ENCODE results near the gene ZC3H12C. TPM values are rescaled to one million over a fixed set of nuclear protein-coding genes. Genes with fewer than 3 reads are reported as not detected.
"Not testable (repeated sequence)": the region's sequence is repeated elsewhere in the genome, so short reads cannot be mapped to it uniquely, and the experiment has no call there.

ZC3H12C gene
- total RNA-seq, 2 donors from 2014 or later = 9.2 to 18.8 TPM

DNA sequence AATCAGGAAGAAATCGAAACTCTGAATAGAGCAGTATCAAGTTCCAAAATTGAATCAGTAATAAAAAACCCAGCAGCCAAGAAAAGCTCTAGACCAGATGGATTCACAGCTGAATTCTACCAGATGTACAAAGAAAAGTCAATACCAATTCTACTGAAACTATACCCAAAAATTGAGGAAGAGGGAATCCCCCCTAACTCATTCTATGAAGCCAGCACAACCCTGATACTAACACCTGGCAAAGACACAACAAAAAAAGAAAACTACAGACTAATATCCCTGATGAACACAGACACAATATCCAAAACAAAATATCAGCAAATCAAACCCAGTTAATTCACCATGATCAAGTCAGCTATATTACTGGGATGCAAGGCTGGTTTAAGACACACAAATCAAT, 97.7 kb downstream of the ZC3H12C start:
- no peak overlapping the region for H3K4me3 ChIP-seq
- no peaks in the 10 kb centered on the region for H3K9me3 ChIP-seq
- no peak for DNase-seq
- intact Hi-C loops (cut with DNase I) = loop anchor here (10.0 kb wide), 1 partner anchor 246 kb away; no protein-coding TSS in a partner anchor
- no peaks in the 10 kb centered on the region for H3K4me1 ChIP-seq
- no peak overlapping the region for H3K27ac ChIP-seq
- H3K36me3 ChIP-seq = no peaks in the 10 kb centered on the region
- TF ChIP-seq, protein P1, sequence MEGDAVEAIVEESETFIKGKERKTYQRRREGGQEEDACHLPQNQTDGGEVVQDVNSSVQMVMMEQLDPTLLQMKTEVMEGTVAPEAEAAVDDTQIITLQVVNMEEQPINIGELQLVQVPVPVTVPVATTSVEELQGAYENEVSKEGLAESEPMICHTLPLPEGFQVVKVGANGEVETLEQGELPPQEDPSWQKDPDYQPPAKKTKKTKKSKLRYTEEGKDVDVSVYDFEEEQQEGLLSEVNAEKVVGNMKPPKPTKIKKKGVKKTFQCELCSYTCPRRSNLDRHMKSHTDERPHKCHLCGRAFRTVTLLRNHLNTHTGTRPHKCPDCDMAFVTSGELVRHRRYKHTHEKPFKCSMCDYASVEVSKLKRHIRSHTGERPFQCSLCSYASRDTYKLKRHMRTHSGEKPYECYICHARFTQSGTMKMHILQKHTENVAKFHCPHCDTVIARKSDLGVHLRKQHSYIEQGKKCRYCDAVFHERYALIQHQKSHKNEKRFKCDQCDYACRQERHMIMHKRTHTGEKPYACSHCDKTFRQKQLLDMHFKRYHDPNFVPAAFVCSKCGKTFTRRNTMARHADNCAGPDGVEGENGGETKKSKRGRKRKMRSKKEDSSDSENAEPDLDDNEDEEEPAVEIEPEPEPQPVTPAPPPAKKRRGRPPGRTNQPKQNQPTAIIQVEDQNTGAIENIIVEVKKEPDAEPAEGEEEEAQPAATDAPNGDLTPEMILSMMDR (IDR thresholded peaks at IDR 0.05) = no peak
- no peak overlapping the region for H3K9ac ChIP-seq (ENCODE audit: low read depth in 2 of 2, low read length in 2 of 2)
- H3K27me3 ChIP-seq = no peaks in the 10 kb centered on the region

DNA sequence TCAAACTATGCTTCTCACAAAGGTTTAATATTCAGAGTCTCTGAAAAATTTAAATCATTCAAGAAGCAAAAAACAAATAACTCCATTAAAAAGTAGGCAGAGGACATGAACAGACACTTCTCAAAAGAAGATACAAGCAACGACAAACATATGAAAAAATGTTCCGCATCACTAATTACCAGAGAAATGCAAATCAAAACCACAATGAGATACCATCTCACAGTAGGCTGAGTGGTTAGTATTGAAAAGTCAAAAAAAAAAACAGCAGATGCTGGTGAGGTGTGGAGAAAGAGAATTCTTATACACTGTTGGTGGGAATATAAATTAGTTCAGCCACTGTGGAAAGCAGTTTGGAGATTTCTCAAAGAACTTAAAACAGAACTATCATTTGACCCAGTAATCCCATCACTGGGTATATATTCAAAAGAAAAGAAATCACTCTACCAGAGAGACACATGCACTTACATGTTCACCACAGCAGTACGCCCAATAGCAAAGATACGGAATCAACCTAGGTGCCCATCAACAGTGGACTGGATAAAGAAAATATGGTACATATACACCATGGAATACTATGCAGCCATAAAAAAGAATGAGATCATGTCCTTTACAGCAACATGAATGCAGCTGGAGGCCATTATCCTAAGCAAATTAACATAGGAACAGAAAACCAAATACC, 99.6 kb downstream of the ZC3H12C start:
- not testable (repeated sequence) for H3K27me3 ChIP-seq; H3K27ac ChIP-seq; H3K9ac ChIP-seq (ENCODE audit: low read depth in 2 of 2, low read length in 2 of 2); H3K4me3 ChIP-seq; DNase-seq; H3K9me3 ChIP-seq; H3K36me3 ChIP-seq; H3K4me1 ChIP-seq
- intact Hi-C loops (cut with DNase I) = loop anchor here (10.0 kb wide), 1 partner anchor 248 kb away; no protein-coding TSS in a partner anchor

DNA sequence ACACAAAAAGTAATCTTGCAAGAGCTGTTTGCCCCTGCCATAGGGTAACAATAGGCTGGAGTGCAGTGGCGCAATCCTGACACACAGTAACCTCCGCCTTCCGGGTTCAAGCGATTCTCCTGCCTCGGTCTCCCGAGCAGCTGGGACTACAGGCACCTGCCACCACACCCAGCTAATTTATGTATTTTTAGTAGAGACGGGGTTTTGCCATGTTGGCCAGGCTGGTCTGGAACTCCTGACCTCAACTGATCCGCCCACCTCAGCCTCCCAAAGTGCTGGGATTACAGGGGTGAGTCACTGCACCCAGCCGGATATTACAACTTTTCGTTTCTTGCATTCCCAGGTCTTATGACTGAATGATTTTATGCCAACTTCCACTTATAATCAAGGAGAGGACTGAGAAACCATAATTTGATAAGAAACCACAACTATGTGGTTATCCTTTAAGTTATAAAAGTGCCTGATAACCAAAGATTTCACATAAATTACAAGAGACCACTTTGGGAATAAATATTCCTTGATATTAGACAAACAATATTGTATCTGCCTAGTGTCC, 101.1 kb downstream of the ZC3H12C start:
- intact Hi-C loops (cut with DNase I) = loop anchor here (10.0 kb wide), 1 partner anchor 249 kb away; no protein-coding TSS in a partner anchor
- H3K9me3 ChIP-seq; H3K9ac ChIP-seq (ENCODE audit: low read depth in 2 of 2, low read length in 2 of 2); H3K27me3 ChIP-seq; H3K4me1 ChIP-seq; H3K27ac ChIP-seq; H3K36me3 ChIP-seq; H3K4me3 ChIP-seq: not testable (repeated sequence)
- peak; percentile 30 for DNase-seq

DNA sequence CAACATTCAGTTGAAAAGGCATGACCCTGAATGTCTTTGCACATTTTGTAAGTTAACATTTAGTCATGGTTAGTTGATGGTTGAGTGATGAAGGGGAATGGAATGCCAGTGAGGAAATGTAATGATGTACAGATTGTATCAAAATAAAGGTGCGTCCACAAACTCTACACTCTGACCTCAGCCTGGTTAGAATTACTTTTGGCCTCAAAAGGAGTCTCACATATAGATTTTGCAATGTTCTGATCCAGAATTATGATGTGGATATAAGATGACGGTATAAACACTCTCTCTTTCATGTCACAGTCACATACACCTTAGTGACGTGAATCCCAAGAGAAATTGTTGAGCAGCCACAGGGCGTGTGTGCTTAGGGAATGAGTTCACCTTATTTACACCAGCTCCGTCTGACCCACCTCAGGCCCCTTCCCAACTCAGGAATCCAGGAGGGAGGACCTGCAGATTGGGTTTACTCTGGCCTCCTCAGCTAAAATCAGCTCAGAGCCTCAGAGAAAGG, 103.1 kb downstream of the ZC3H12C start:
- Histone ChIP-seq H3K9ac (ENCODE audit: low read depth in 2 of 2, low read length in 2 of 2) (no peak overlapping the region), H3K4me1 (no peaks in the 10 kb centered on the region), H3K27me3 (no peaks in the 10 kb centered on the region), H3K9me3 (no peaks in the 10 kb centered on the region), H3K4me3 (no peak overlapping the region), H3K27ac (no peak overlapping the region), H3K36me3 (no peaks in the 10 kb centered on the region)
- no peak for DNase-seq
- intact Hi-C loops (cut with DNase I) = loop anchor here (2.0 to 10.0 kb wide), 2 partner anchors 237 to 251 kb away; no protein-coding TSS in a partner anchor
- TF ChIP-seq, protein P1 (IDR thresholded peaks at IDR 0.05) = no peak

DNA sequence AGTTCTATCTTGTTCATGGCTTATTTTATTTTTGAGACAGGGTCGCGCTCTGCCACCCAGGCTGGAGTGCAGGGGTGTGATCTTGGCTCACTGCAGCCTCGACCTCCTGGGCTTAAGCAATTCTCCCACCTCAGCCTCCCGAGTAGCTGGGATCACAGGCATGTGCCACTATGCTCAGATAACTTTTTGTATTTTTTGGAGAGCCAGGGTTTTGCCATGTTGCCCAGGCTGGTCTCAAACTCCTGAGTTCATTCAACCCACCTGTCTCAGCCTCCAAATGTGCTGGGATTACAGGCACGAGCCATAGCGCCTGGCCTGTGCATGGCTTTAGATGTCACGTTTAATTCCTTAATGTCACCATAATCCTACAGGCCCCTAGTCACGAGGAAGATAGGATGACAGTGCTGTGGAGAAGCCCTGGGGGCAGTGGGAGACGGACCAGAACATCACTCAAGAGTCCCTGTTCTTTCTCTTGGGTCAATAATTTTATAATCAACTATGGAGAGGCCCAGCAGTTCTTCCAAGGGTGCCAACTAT, 103.8 kb downstream of the ZC3H12C start:
- no peaks in the 10 kb centered on the region for H3K9me3 ChIP-seq
- TF ChIP-seq, protein P1 (IDR thresholded peaks at IDR 0.05) = no peak
- intact Hi-C loops (cut with DNase I) = loop anchor here (2.0 to 10.0 kb wide), 2 partner anchors 236 to 252 kb away; no protein-coding TSS in a partner anchor
- H3K36me3 ChIP-seq = no peaks in the 10 kb centered on the region
- no peak for DNase-seq
- H3K4me1 ChIP-seq = no peaks in the 10 kb centered on the region
- no peaks in the 10 kb centered on the region for H3K27me3 ChIP-seq
- no peak overlapping the region for H3K27ac ChIP-seq
- no peak overlapping the region for H3K4me3 ChIP-seq
- H3K9ac ChIP-seq (ENCODE audit: low read depth in 2 of 2, low read length in 2 of 2) = no peak overlapping the region

DNA sequence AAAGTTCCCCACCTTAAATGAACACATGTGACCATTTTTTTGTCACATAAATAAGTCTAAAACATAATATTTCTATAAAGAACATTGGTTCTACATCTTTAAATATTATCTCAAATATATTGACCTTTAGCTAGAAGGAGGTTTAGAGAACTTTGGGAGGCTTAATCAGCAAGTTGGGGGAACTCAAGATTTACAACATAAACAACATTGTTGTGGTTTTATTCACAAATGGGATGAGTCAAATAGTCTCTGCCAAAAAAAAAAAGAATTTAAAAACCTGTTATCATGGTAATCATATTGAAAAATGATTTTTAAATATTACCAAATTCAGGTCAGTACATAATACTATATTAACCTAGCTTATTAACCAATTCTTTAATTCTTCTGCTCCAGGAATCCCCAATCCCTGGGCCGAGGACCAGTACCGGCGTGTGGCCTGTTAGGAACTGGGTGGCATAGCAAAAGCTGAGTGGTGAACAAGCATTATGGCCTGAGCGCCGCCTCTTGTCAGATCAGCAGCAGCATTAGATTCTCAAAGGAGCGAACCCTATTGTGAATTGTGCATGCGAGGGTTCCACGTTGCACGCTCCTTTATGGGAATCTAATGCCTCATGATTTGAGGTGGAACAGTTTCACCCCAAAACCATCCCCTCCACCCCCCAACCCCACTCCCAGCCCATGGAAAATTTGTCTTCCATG, 105.0 kb downstream of the ZC3H12C start:
- Histone ChIP-seq H3K27ac (no peak overlapping the region), H3K9me3 (no peaks in the 10 kb centered on the region), H3K4me3 (no peak overlapping the region), H3K36me3 (no peaks in the 10 kb centered on the region), H3K9ac (ENCODE audit: low read depth in 2 of 2, low read length in 2 of 2) (no peak overlapping the region), H3K4me1 (no peaks in the 10 kb centered on the region), H3K27me3 (no peaks in the 10 kb centered on the region)
- TF ChIP-seq, protein P1 (IDR thresholded peaks at IDR 0.05) = no peak
- no peak for DNase-seq
- intact Hi-C loops (cut with DNase I) = loop anchor here (2.0 to 10.0 kb wide), 2 partner anchors 179 to 253 kb away; no protein-coding TSS in a partner anchor
